Cardiac muscle cell (in vitro differentiated cells and primary cell): ENCODE measurements around the gene REC8. TPM values are rescaled to one million over a fixed set of nuclear protein-coding genes. Genes with fewer than 3 reads are reported as not detected.

Experiments
- DNase-seq, 2 donors: peaks; one replicate each; pipeline versions ENCODE4 v3.0.0 to v3.0.0-alpha.2; 2010 to 2017; ENCODE audit warnings: low read depth in 1 of 2, low spot score in 1 of 2
- H3K27ac ChIP-seq: fragments of 200-600 bp; sonication (generic); 2 replicates; pipeline ENCODE4 v1.5.1; 2016
- H3K27me3 ChIP-seq: fragments of 200-600 bp; sonication (generic); 2 replicates; pipeline ENCODE4 v1.6.0; 2016; ENCODE audit warnings: control low read depth
- H3K36me3 ChIP-seq: fragments of 200-600 bp; sonication (generic); 2 replicates; pipeline ENCODE4 v1.5.1; 2016; ENCODE audit warnings: control low read depth
- H3K4me1 ChIP-seq: fragments of 200-600 bp; sonication (generic); 2 replicates; pipeline ENCODE4 v1.8.1; 2017; ENCODE audit warnings: low read depth, mild to moderate bottlenecking, mixed run types
- H3K4me3 ChIP-seq: fragments of 200-600 bp; sonication (generic); 2 replicates; pipeline ENCODE4 v1.5.1; 2016; ENCODE audit warnings: mild to moderate bottlenecking
- H3K9me3 ChIP-seq: fragments of 200-600 bp; sonication (generic); 2 replicates; pipeline ENCODE4 v1.5.1; 2017; ENCODE audit warnings: low read depth, mild to moderate bottlenecking, control low read depth
- polyA plus RNA-seq: library from polyadenylated mRNA; unstranded; fragments of >200 nt; fragmentation: Nextera tagmentation; extraction: Ambion mirVana; gene quantifications from 2 replicates; pipeline ENCODE4 v1.2.1, GENCODE V29; 2016
- total RNA-seq: library from RNA; depleted of rRNA; stranded (reverse); fragments of >200 nt; gene quantifications from 2 replicates; pipeline ENCODE4 v1.2.3, GENCODE V29; 2016
- TF ChIP-seq, protein P1 (sequence below): IDR thresholded peaks from 2 replicates; pipeline ENCODE4 v1.5.1; 2012; ENCODE audit warnings: low read depth, mild to moderate bottlenecking, low read length

The REC8 gene, protein sequence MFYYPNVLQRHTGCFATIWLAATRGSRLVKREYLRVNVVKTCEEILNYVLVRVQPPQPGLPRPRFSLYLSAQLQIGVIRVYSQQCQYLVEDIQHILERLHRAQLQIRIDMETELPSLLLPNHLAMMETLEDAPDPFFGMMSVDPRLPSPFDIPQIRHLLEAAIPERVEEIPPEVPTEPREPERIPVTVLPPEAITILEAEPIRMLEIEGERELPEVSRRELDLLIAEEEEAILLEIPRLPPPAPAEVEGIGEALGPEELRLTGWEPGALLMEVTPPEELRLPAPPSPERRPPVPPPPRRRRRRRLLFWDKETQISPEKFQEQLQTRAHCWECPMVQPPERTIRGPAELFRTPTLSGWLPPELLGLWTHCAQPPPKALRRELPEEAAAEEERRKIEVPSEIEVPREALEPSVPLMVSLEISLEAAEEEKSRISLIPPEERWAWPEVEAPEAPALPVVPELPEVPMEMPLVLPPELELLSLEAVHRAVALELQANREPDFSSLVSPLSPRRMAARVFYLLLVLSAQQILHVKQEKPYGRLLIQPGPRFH
- total RNA-seq (20.3 and 23.5 TPM in 2 replicates), polyA plus RNA-seq (38.8 and 39.0 TPM in 2 replicates)

DNA sequence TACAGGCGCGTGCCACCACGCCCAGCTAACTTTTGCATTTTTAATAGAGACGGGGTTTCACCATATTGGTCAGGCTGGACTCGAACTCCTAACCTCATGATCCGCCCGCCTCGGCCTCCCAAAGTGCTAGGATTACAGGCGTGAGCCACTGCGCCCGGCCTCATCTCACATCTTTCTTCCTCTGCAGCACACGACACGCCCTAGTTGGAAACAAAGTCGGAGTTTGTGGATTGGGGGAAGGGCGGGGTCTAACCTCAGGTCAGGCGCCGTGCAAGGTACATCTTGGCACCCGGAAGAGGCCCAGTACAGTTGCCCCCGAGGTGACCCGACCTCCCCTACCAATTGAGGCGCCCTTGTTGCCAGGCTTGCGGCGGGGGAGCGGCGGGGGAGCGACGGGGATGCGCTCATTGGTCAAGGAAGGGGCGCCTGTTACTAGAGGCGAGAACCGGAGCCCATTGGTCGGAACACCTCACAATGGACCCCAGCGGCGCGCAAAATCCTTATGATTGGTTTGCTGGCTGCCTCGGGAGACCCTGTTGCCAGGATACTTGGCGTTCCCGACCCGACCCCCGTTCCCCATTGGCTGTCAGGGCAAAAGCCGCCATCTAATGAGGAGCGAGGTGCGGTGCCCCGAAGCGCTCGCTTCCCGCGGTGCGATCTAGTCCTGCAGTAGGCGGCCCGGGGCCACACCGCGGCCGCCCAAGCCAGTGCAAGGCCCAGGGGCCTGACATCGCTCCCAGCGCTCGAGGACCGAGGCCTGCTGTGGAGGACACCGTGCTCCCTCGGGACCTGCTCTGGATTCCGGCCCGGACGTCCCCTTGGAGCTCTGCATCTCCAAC lies at the start of gene REC8:
Gene REC8 (plus strand): TSS at position 659 of the 839 bp plus-strand sequence. CDS start 473 bp downstream, outside the sequence.
- no peaks in the 10 kb centered on the region for H3K36me3 ChIP-seq
- peak; percentile 91 to 98 for DNase-seq
- TF ChIP-seq, protein P1, sequence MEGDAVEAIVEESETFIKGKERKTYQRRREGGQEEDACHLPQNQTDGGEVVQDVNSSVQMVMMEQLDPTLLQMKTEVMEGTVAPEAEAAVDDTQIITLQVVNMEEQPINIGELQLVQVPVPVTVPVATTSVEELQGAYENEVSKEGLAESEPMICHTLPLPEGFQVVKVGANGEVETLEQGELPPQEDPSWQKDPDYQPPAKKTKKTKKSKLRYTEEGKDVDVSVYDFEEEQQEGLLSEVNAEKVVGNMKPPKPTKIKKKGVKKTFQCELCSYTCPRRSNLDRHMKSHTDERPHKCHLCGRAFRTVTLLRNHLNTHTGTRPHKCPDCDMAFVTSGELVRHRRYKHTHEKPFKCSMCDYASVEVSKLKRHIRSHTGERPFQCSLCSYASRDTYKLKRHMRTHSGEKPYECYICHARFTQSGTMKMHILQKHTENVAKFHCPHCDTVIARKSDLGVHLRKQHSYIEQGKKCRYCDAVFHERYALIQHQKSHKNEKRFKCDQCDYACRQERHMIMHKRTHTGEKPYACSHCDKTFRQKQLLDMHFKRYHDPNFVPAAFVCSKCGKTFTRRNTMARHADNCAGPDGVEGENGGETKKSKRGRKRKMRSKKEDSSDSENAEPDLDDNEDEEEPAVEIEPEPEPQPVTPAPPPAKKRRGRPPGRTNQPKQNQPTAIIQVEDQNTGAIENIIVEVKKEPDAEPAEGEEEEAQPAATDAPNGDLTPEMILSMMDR = no peak
- H3K4me1 ChIP-seq = no peaks in the 10 kb centered on the region
- no peaks in the 10 kb centered on the region for H3K9me3 ChIP-seq
- no peak within 1 kb of the TSS for H3K27ac ChIP-seq
- H3K4me3 ChIP-seq = peak within 1 kb of the TSS; percentile 21
- no peaks in the 10 kb centered on the region for H3K27me3 ChIP-seq

DNA sequence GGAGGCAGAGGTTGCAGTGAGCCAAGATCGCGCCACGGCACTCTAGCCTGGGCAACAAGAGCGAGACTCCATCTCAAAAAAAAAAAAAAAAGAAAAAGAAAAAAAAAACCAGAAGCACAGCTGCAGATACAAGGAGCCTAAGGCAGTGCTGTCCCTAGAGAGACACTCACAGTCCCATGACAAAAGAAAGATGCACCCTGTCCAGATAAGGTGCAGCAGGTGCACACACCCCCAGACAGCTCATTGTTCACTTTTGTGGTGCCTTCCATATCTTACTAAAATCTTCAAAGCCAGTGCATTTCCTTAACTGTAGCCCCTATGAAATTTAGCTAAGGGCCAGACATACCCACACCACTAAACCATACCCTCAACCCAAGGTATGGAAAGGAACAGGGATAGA lies 49.5 kb upstream of the REC8 start:
- Histone ChIP-seq H3K36me3 (peaks cover 51% of the 10 kb centered on the region), H3K4me1 (no peaks in the 10 kb centered on the region), H3K9me3 (no peaks in the 10 kb centered on the region), H3K27me3 (no peaks in the 10 kb centered on the region), H3K27ac (peak overlapping the region; percentile 48), H3K4me3 (no peak overlapping the region)
- no peak for DNase-seq
- TF ChIP-seq, protein P1 = no peak

DNA sequence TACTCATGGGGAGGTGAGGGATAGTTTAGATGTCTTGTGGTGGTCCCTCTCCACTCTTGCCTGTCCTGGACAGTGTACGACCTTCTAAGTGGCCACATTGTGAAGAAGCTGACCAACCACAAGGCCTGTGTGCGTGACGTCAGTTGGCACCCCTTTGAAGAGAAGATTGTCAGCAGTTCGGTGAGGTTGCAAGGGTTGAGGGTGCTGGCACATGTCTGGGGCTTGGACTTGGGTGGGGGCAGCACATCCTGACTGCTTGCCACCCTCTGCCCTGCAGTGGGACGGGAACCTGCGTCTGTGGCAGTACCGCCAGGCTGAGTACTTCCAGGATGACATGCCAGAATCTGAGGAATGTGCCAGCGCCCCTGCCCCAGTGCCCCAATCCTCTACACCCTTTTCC lies 49.0 kb upstream of the REC8 start:
- TF ChIP-seq, protein P1 = no peak
- peaks cover 46% of the 10 kb centered on the region for H3K36me3 ChIP-seq
- peak overlapping the region; percentile 48 for H3K27ac ChIP-seq

DNA sequence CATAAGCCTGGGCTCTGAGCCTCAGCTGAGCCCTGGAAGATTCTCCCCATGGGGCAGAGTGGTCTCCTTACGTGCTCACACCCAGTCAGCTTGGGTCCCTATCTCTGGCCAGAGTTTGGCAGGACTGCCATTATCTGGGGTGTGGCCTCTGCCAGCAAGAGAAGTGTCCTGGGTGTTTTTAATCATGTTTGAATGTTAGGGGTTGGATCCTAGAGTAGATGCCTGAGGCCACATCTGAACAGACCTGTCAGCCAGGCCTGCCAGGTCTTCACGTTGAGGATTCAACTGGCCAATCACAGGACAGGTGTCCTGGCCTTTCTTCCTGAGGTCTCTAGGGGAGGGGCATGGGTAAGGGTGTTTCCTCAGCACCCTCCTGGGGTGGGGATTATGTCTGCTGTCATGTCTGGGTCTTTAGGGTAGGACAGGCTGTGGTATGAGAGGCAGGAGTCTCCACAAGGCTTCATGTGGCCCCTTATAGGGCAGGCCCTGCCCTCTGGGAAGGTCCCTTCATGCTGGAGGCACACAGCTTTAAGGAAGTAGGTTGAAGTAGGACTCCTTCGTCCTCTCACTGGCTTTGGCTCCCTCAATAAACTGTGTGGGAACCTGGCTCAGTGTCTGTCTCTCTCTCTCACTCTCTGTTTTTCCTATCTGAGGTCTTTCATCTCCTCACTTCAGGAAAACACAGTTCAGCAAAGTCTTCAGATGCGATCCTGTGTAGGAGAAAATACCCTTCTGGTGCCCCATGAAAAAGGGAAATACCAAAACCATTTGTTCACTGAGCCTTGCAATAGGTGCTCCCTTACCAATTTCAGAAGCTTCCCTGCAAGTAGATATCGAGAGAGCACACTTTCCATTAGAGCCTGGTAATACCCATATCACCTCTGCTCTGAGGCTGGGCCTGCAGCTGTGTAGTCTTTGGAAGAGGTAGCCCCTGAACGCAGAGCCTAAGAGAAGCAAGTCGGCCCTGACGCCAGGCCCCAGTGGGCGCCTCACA lies 48.2 kb upstream of the REC8 start:
- Histone ChIP-seq H3K4me1 (no peaks in the 10 kb centered on the region), H3K4me3 (no peak overlapping the region), H3K9me3 (no peaks in the 10 kb centered on the region), H3K36me3 (peaks cover 38% of the 10 kb centered on the region), H3K27me3 (no peaks in the 10 kb centered on the region), H3K27ac (peak overlapping the region; percentile 48)
- DNase-seq = no peak
- TF ChIP-seq, protein P1 = no peak

More for the DNA sequence above, 49.0 kb upstream of the REC8 start:
- no peaks in the 10 kb centered on the region for H3K9me3 ChIP-seq
- H3K4me1 ChIP-seq = no peaks in the 10 kb centered on the region
- no peaks in the 10 kb centered on the region for H3K27me3 ChIP-seq
- no peak for DNase-seq
- H3K4me3 ChIP-seq = no peak overlapping the region
